Suprapubic skin (tissue), 4 donors: ENCODE data around the gene C10orf62. TPM values are rescaled to one million over a fixed set of nuclear protein-coding genes. Genes with fewer than 3 reads are reported as not detected.

Experiments used
- DNase-seq, 2 donors: peaks; one replicate each; pipeline ENCODE4 v3.0.0-alpha.2; 2019; ENCODE audit warnings: low spot score in 2 of 2
- H3K27ac ChIP-seq: fragments of 200-600 bp; sonication (generic); one replicate; pipeline ENCODE4 v1.5.1; 2019
- H3K27me3 ChIP-seq: fragments of 200-600 bp; sonication (generic); one replicate; pipeline ENCODE4 v1.5.1; 2019
- H3K36me3 ChIP-seq: fragments of 200-600 bp; sonication (generic); one replicate; pipeline ENCODE4 v1.5.1; 2019
- H3K4me1 ChIP-seq: fragments of 200-600 bp; sonication (generic); one replicate; pipeline ENCODE4 v1.5.1; 2019
- H3K4me3 ChIP-seq: fragments of 200-600 bp; sonication (generic); one replicate; pipeline ENCODE4 v1.5.1; 2019; ENCODE audit warnings: mild to moderate bottlenecking
- H3K9me3 ChIP-seq: fragments of 200-600 bp; sonication (generic); one replicate; pipeline ENCODE4 v1.5.1; 2019
- EP300 ChIP-seq: sonication (generic); formaldehyde crosslinking; IDR thresholded peaks from one replicate; pipeline ENCODE4 v1.6.1; 2017; ENCODE audit warnings: antibody characterized with exemption
- POLR2A ChIP-seq, 2 donors: fragments of 450-650 bp; IDR thresholded peaks; one replicate each; pipeline ENCODE4 v1.6.1; 2017; ENCODE audit warnings: antibody characterized with exemption in 2 of 2, mild to moderate bottlenecking in 2 of 2, moderate library complexity in 2 of 2
- POLR2AphosphoS5 ChIP-seq, 3 donors: sonication (generic); formaldehyde crosslinking; IDR thresholded peaks; one replicate each; pipeline ENCODE4 v1.6.1; 2017; ENCODE audit warnings: antibody characterized with exemption in 3 of 3
- WGBS: methylation state at CpG from one replicate; pipeline ENCODE4 v1.1.5; 2018; 5-methylcytosine and 5-hydroxymethylcytosine counted together
- total RNA-seq, 4 donors: library from RNA; depleted of rRNA; stranded (reverse); fragments of >200 nt; gene quantifications; one replicate each; pipeline ENCODE4 v1.1.0, GENCODE V29; 2016
- TF ChIP-seq, protein P1 (sequence below), 2 donors: fragments of 200-600 bp in 1 of 2; fragments of 450-650 bp in 1 of 2; sonication (generic) in 1 of 2; IDR thresholded peaks; one replicate each; pipeline ENCODE4 v1.5.1; 2016 to 2019; ENCODE audit warnings: antibody characterized with exemption in 2 of 2, mild to moderate bottlenecking in 1 of 2, moderate library complexity in 1 of 2

Gene C10orf62
- total RNA-seq, 4 donors from 2014 or later, result not detected

DNA sequence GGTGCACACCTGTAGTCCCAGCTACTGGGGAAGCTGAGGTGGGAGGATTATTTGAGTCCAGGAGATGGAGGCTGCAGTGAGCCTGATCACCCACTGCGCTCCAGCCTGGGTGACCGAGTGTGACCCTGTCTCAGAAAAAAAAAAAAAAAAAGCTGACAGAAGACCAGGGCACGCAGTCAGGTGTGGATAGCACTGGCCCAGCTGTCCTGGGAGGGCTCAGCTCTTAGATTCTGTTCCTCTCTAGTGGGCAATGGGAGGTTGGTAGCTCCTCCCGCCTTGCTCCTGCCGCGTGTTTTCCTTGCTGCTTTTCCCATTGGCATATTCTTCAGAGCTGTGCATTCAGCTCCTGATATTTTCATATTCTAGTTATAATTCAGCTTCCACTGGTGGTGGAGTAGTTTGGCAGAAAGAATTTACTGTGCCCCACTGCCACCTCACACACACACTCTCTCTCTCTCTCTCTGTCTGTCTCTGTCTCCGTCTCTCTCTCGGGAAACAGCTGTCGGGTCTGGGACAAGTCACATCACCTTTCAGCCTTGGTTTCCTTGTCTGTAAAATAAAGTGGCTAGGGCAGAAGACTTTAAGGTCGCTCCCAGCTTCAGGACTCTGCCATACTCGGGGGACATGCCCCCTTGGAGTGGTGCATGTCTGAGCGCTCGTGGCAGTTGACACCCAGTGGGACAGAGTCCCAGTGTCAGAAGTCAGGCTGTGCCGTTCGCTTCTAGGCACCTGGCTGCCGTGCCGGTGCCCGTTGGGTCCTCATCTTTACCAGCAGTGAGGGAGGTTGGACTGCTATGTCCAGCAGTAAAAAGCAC, 42.9 kb upstream of the C10orf62 start:
- 82% methylated on average over 17 of the region's 18 CpGs for WGBS
- peaks cover 56% of the 10 kb centered on the region for H3K4me1 ChIP-seq
- no peaks in the 10 kb centered on the region for H3K36me3 ChIP-seq
- DNase-seq, result no peak
- H3K27me3 ChIP-seq, result no peaks in the 10 kb centered on the region
- no peak overlapping the region for H3K27ac ChIP-seq
- H3K4me3 ChIP-seq, result no peak overlapping the region
- H3K9me3 ChIP-seq, result no peaks in the 10 kb centered on the region
- TF ChIP-seq POLR2AphosphoS5 (IDR thresholded peaks at IDR 0.05), result no peak

DNA sequence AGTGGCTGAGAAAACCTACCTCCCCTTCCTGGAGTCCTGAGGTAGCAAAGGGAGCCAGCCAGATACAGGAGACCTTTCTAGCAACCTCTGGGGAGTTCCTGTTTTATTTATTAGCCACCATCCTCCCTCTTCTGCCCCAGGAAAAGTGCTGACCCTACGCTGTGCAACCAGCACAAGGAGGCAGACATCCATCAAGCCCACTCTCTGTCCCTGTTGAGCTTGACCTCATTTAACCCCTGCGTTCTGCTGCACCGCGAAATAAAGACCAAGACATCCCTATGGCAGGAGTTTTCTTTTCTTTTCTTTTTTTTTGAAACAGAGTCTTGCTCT, 42.3 kb upstream of the C10orf62 start:
- Histone ChIP-seq H3K27me3 (no peaks in the 10 kb centered on the region), H3K4me3 (no peak overlapping the region), H3K9me3 (no peaks in the 10 kb centered on the region), H3K4me1 (peaks cover 50% of the 10 kb centered on the region), H3K36me3 (no peaks in the 10 kb centered on the region), H3K27ac (no peak overlapping the region)
- no peak for DNase-seq
- no peak for TF ChIP-seq POLR2AphosphoS5 (IDR thresholded peaks at IDR 0.05)
- TF ChIP-seq, protein P1, sequence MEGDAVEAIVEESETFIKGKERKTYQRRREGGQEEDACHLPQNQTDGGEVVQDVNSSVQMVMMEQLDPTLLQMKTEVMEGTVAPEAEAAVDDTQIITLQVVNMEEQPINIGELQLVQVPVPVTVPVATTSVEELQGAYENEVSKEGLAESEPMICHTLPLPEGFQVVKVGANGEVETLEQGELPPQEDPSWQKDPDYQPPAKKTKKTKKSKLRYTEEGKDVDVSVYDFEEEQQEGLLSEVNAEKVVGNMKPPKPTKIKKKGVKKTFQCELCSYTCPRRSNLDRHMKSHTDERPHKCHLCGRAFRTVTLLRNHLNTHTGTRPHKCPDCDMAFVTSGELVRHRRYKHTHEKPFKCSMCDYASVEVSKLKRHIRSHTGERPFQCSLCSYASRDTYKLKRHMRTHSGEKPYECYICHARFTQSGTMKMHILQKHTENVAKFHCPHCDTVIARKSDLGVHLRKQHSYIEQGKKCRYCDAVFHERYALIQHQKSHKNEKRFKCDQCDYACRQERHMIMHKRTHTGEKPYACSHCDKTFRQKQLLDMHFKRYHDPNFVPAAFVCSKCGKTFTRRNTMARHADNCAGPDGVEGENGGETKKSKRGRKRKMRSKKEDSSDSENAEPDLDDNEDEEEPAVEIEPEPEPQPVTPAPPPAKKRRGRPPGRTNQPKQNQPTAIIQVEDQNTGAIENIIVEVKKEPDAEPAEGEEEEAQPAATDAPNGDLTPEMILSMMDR (IDR thresholded peaks at IDR 0.05), result no peak
- no peak for TF ChIP-seq EP300
- no peak for TF ChIP-seq POLR2A (IDR thresholded peaks at IDR 0.05)
- 78% methylated on average over 4 of the region's 4 CpGs for WGBS

DNA sequence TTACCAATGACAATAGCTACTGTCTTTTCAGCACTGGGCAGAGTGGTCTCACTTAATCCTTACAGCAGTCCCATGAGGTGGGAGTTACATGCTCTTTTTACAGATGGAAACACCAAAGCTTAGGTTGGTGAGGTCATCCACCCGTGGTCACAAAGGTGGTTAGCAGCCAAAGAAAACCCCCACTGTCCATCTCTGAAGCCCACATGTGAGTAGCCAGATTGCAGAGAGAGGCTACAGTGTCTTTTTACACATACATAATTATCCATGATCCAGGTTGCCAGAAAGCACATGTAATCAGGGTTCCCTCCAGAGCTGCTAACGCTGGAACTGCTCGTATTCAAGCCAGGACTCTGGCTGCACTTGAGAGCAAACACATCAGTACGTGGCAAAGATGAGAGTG, 41.6 kb upstream of the C10orf62 start:
- H3K9me3 ChIP-seq, result no peaks in the 10 kb centered on the region
- H3K27me3 ChIP-seq, result no peaks in the 10 kb centered on the region
- H3K4me3 ChIP-seq, result no peak overlapping the region
- H3K27ac ChIP-seq, result no peak overlapping the region
- 65% methylated on average over 4 of the region's 4 CpGs for WGBS
- DNase-seq, result no peak
- no peaks in the 10 kb centered on the region for H3K36me3 ChIP-seq
- TF ChIP-seq POLR2A (IDR thresholded peaks at IDR 0.05), result no peak
- TF ChIP-seq POLR2AphosphoS5 (IDR thresholded peaks at IDR 0.05), result no peak
- TF ChIP-seq EP300, result no peak
- TF ChIP-seq, protein P1 (IDR thresholded peaks at IDR 0.05), result no peak
- H3K4me1 ChIP-seq, result peaks cover 43% of the 10 kb centered on the region

DNA sequence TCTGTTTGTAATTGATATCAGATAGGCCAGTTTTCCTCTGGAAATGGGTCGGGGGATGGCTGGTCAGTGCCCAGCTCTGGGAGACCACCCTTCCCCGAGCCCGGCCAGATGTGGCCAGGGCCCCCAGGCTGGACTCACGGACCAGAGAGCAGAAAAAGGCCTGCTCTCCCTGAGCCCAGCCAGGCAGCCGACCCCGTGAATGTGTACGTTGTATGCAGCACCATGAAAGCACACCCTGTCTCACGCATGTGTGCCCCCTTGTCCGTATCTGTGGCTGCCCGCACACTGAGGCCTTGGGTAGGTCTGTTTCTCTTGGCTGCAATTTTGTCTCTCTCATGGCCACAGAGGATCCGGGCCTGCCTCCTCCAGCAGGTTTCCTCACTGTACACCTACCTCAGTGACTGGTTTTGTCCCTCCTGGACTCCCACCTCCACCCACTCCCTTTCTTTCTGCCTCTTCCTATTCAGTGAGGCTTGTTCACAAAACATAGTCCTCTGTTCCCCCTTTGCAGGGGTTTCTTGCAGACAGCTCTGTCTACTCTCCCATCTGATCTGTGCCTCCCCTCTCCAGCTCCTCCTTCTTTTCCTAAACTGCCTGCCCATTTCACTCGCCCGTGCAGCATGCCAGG, 40.6 kb upstream of the C10orf62 start:
- Histone ChIP-seq H3K27me3 (no peaks in the 10 kb centered on the region), H3K27ac (peak overlapping the region; percentile 68), H3K9me3 (no peaks in the 10 kb centered on the region), H3K36me3 (no peaks in the 10 kb centered on the region), H3K4me3 (no peak overlapping the region), H3K4me1 (peaks cover 42% of the 10 kb centered on the region)
- TF ChIP-seq EP300 (no peak), POLR2A (IDR thresholded peaks at IDR 0.05) (no peak), POLR2AphosphoS5 (IDR thresholded peaks at IDR 0.05) (no peak)
- TF ChIP-seq, protein P1 (IDR thresholded peaks at IDR 0.05), result no peak
- no peak for DNase-seq
- 66% methylated on average over 8 of the region's 13 CpGs for WGBS

DNA sequence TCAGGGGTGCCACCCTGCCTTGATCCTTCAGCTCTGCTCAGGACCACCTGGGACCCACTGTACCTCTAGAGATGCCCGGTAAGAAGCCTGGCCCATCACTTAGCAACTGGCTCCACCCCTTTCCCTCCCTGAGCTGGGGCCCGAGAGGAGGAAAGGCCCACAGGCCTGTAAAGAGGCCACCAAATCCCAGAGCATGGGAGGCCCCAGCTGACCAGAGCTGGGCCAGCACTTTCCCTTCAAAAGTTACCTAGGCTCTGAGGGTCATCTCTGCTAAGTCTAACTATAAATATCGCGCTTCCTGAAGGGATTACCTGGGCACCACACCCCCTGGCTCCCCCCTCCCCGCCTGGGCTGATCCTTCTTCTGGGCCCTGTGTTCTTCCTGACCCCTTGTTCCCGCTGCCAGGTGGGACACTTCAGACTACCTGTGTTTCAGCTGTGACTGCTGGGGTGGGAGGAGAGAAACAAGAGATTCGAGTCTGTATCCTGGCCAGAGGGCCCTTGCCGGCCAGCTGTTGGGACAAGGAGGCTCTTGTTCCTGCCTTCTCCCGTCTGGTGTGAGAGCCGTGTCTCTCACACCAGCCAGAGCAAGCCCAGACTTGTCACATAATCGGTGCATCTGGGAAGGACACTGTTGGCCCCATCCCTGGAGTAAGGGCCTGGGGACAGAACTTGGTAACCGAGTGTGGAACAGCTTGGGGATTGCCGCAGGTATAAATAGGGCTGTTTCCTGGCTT, 39.8 kb upstream of the C10orf62 start:
- H3K36me3 ChIP-seq, result no peaks in the 10 kb centered on the region
- DNase-seq, result no peak
- TF ChIP-seq POLR2AphosphoS5 (IDR thresholded peaks at IDR 0.05) (no peak), POLR2A (IDR thresholded peaks at IDR 0.05) (no peak), EP300 (no peak)
- TF ChIP-seq, protein P1 (IDR thresholded peaks at IDR 0.05), result no peak

More for the DNA sequence above, 39.8 kb upstream of the C10orf62 start:
- 36% methylated on average over 6 of the region's 13 CpGs for WGBS
- H3K4me3 ChIP-seq, result no peak overlapping the region
- peaks cover 41% of the 10 kb centered on the region for H3K4me1 ChIP-seq
- no peaks in the 10 kb centered on the region for H3K27me3 ChIP-seq
- H3K9me3 ChIP-seq, result no peaks in the 10 kb centered on the region
- peak overlapping the region; percentile 68 for H3K27ac ChIP-seq
